ENCODE measurements around the gene CFAP221.

CFAP221 gene

DNA sequence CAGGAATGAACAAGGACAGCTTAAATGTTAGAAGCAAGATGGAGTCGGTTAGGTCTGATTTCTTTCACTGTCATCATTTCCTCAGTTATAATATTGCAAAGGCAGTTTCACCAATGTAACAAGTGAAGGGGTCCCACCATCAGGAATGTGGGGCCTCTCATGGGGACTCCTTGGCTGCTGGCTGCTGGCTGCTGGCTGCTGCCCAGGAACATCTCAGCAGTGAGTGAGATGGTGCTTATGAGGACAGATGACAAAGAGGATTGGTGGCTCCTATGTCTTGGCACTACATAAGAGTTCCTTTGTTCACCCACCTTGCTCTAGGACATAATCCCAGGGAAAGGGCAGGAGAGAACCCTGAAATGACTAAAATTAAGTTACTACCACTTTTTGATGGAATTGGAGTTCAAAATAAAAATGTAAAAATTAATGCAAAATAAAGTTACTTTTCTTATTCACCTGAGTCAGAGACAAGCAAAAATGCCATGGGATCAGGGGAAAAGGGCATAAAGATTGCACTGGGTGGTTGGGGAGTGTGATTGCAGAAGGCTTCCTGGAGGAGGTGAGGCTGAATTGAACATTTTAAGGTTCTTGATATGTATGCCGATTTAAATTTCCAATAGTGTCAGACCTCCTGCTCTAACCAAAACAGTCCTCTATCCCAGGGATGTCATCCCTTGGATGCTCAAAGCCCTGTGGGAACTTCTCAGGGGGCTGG is 158.1 kb downstream of the CFAP221 start:
- peak in 1 of 14 donors; percentile 17 for DNase-seq

DNA sequence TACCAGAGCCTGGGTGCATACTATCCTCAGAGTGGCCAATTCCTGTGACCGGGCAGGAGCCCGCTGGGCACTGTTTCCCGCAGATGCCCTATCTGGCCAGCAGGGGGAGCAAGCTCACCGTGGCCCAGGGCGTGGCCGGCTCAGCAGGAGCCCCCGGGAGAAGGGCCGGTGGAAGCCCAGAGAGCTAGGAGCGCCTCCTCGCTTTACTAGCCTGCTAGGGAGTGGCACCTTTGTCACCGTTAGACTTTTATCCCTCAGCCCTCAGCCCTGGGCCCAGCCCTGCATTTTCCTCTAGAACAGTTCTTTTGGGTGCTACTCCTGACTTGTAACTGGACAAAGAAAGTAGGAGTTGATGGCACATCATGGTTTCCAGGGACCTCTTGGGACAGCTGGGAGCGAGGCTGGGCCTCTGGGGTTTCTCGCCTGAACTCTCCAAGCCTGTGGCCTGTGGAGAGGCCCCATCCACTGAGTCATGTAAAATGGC is 158.7 kb downstream of the CFAP221 start:
- DNase-seq = peak in 10 of 14 donors; percentile 19 to 63 (median 40)

DNA sequence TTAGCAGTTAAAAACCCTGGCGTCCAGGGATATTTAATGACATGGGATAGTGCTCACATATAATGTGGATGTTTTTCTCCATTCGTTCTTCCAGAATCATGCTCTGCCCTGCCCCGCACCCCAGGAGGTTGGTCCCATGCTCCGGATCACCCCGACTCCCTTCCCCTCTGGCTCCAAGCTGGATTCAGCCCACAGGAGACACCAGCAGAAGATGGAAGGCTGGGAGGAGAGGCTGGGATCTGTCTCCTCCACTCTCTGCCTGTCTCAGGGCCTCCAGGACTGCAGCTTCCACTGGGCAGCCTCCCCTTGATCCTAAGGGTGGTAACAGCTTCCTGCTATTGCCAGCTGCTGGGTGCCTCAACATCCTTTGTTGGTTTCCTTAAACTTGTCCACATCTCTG is 159.3 kb downstream of the CFAP221 start:
- no peak for DNase-seq

- DNase-seq = no peak
Observed at GRCh38 chr2:119704670-119705120, 160.4 kb downstream of the CFAP221 start.

DNA sequence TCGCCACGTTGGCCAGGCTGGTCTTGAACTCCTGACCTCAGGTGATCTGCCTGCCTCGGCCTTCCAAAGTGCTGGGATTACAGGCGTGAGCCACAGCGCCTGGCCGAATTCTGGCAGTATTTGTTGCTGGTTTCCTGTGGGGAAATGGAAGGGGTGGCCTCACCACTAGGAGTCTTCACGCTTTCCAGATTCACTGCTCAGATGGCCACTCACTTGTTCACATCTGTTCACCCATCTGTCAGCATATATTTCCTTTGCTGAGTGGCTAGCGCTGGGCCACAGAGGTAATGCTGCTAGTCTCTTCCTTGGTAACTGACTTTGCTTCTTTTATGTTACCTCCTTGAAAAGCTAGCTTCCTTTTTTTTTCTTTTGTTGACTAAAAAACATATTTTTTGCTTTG is 162.0 kb downstream of the CFAP221 start:
- DNase-seq = peak in 1 of 14 donors; percentile 17

All from C1 segment of cervical spinal cord (tissue), 14 donors.